ENCODE data around the gene GNG3.

GNG3 gene

GRCh38 chr11:62712276-62712812, 4.9 kb downstream of the GNG3 start:
- no peak for DNase-seq (ENCODE audit: low read depth)
- no peak overlapping the region for H3K4me3 ChIP-seq (ENCODE audit: low read depth, low read length)
- no peak for TF ChIP-seq CTCF (IDR thresholded peaks at IDR 0.05; ENCODE audit: low read depth, low read length, missing control alignments)

- no peak overlapping the region for H3K4me3 ChIP-seq (ENCODE audit: low read depth, low read length)
- TF ChIP-seq CTCF (IDR thresholded peaks at IDR 0.05; ENCODE audit: low read depth, low read length, missing control alignments), result no peak
- no peak for DNase-seq (ENCODE audit: low read depth)
Measured at GRCh38 chr11:62712861-62713260, 5.4 kb downstream of the GNG3 start.

GRCh38 chr11:62713343-62713742, 5.9 kb downstream of the GNG3 start:
- DNase-seq (ENCODE audit: low read depth), result no peak

DNA sequence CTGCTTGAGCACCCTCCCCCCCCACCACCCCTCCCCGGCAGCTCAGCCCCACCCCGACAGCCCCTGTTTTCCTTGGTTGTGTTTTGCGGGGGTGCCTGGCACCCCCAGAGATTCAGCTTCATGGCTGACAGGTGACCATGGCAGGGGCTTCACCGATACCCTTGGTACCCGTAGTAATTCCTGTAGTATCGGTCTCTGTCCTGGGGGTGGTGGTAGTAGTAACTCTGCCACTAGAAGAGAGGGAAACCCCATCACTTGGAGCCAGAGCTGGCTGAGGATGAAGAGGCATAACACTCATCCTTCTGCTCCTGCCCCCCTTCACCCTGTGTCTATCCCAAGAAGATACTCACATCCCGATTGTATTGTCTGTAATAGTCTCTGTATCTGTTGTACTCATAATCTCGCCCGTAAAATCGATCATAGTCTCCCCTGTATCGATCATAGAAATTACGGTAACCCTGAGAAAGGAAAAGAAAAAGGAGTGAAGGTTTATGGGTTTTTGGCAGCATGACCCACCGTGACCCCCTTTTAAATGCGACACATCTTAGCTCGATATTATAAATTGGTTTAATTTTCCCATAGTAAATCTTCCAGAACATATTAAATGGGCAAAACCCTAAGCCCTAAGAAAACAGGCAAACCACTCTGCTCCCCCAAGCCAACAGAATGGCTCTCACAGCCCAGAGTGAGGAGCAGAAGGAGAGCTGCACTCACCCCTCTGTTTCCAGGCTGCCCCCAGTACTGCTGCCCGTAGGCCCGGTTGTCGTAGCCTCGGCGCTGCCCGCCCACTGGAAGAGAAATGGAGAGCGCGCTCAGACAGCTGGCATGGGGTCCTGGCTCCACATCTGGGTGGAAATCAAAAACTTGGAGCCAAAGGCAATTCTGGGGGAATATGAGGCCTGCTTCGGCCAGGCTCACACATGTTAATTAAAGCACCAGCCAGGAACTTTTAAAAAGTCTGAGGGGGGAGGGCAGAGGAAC, 8.0 kb downstream of the GNG3 start:
- no peak overlapping the region for H3K4me3 ChIP-seq (ENCODE audit: low read depth, low read length)
- DNase-seq (ENCODE audit: low read depth), result no peak
- no peak for TF ChIP-seq CTCF (IDR thresholded peaks at IDR 0.05; ENCODE audit: low read depth, low read length, missing control alignments)

More at GRCh38 chr11:62713343-62713742, 5.9 kb downstream of the GNG3 start:
- no peak overlapping the region for H3K4me3 ChIP-seq (ENCODE audit: low read depth, low read length)
- TF ChIP-seq CTCF (IDR thresholded peaks at IDR 0.05; ENCODE audit: low read depth, low read length, missing control alignments), result no peak

- TF ChIP-seq CTCF (IDR thresholded peaks at IDR 0.05; ENCODE audit: low read depth, low read length, missing control alignments), result no peak
- DNase-seq (ENCODE audit: low read depth), result no peak
- H3K4me3 ChIP-seq (ENCODE audit: low read depth, low read length), result no peak overlapping the region
Measured at GRCh38 chr11:62716206-62716605, 8.7 kb downstream of the GNG3 start.

- H3K4me3 ChIP-seq (ENCODE audit: low read depth, low read length), result no peak overlapping the region
- no peak for TF ChIP-seq CTCF (IDR thresholded peaks at IDR 0.05; ENCODE audit: low read depth, low read length, missing control alignments)
- DNase-seq (ENCODE audit: low read depth), result no peak
Measured at GRCh38 chr11:62716816-62717215, 9.3 kb downstream of the GNG3 start.

All from GM12864 (cell line).